ENCODE measurements around the gene CPD. TPM values are rescaled to one million over a fixed set of nuclear protein-coding genes. Genes with fewer than 3 reads are reported as not detected.
A peak's percentile ranks its signal among the peaks of the same experiment; 100 is the strongest.

Gene CPD
- total and polyA plus RNA-seq, 4 donors = 19.1 to 139 (median 58.8) TPM

DNA sequence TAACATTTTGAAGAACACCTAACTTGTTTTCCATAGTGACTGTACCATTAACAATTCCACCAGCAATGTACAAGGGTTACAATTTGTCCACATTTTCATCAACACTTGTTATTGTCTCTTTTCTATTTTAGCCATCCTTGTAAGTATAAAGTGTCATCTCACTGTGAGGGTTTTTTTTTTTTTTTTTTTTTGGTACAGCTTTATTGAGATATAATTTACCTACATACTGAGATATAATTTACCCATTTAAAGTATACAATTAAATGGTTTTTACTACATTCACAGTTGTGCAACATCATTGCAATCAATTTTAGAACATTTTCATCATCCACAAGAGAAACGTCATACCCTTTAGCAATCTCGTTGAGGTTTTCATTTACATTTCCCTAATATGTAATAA is 27.0 kb upstream of the CPD start:
- no peak for DNase-seq (ENCODE audit: low spot score)
- no peaks in the 10 kb centered on the region for H3K4me1 ChIP-seq (ENCODE audit: control insufficient read depth in 4 of 4, insufficient read depth in 4 of 4, low read length in 3 of 4)
- H3K27me3 ChIP-seq (ENCODE audit: control insufficient read depth in 4 of 4, insufficient read depth in 4 of 4, low read length in 3 of 4) = no peaks in the 10 kb centered on the region
- no peak for TF ChIP-seq YY1 (IDR thresholded peaks at IDR 0.05)
- TF ChIP-seq, protein P1, sequence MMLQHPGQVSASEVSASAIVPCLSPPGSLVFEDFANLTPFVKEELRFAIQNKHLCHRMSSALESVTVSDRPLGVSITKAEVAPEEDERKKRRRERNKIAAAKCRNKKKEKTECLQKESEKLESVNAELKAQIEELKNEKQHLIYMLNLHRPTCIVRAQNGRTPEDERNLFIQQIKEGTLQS (IDR thresholded peaks at IDR 0.05) = no peak
- no peak for TF ChIP-seq JUND (IDR thresholded peaks at IDR 0.05)
- TF ChIP-seq RXRA (IDR thresholded peaks at IDR 0.05) = no peak
- no peak for TF ChIP-seq SP1 (IDR thresholded peaks at IDR 0.05)
- TF ChIP-seq, protein P2, sequence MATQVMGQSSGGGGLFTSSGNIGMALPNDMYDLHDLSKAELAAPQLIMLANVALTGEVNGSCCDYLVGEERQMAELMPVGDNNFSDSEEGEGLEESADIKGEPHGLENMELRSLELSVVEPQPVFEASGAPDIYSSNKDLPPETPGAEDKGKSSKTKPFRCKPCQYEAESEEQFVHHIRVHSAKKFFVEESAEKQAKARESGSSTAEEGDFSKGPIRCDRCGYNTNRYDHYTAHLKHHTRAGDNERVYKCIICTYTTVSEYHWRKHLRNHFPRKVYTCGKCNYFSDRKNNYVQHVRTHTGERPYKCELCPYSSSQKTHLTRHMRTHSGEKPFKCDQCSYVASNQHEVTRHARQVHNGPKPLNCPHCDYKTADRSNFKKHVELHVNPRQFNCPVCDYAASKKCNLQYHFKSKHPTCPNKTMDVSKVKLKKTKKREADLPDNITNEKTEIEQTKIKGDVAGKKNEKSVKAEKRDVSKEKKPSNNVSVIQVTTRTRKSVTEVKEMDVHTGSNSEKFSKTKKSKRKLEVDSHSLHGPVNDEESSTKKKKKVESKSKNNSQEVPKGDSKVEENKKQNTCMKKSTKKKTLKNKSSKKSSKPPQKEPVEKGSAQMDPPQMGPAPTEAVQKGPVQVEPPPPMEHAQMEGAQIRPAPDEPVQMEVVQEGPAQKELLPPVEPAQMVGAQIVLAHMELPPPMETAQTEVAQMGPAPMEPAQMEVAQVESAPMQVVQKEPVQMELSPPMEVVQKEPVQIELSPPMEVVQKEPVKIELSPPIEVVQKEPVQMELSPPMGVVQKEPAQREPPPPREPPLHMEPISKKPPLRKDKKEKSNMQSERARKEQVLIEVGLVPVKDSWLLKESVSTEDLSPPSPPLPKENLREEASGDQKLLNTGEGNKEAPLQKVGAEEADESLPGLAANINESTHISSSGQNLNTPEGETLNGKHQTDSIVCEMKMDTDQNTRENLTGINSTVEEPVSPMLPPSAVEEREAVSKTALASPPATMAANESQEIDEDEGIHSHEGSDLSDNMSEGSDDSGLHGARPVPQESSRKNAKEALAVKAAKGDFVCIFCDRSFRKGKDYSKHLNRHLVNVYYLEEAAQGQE (IDR thresholded peaks at IDR 0.05) = no peak
- no peak for TF ChIP-seq NR2F2 (IDR thresholded peaks at IDR 0.05)
- TF ChIP-seq, protein P3, sequence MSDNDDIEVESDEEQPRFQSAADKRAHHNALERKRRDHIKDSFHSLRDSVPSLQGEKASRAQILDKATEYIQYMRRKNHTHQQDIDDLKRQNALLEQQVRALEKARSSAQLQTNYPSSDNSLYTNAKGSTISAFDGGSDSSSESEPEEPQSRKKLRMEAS (IDR thresholded peaks at IDR 0.05) = no peak
- no peak overlapping the region for H3K4me3 ChIP-seq (ENCODE audit: low read depth in 1 of 3, low read length in 3 of 3)
- H3K27ac ChIP-seq (ENCODE audit: low read depth in 1 of 2, low read length in 2 of 2) = peak overlapping the region in 1 of 2 donors; percentile 31
- H3K9me3 ChIP-seq (ENCODE audit: control insufficient read depth in 4 of 4, low read length in 3 of 4) = no peaks in the 10 kb centered on the region
- no peaks in the 10 kb centered on the region for H3K36me3 ChIP-seq (ENCODE audit: control insufficient read depth in 4 of 4, insufficient read depth in 3 of 4, low read depth in 1 of 4, low read length in 3 of 4)
- WGBS = 85% methylated on average over 2 of the region's 2 CpGs
- H3K9ac ChIP-seq (ENCODE audit: low read depth in 1 of 2, low read length in 2 of 2) = no peak overlapping the region

DNA sequence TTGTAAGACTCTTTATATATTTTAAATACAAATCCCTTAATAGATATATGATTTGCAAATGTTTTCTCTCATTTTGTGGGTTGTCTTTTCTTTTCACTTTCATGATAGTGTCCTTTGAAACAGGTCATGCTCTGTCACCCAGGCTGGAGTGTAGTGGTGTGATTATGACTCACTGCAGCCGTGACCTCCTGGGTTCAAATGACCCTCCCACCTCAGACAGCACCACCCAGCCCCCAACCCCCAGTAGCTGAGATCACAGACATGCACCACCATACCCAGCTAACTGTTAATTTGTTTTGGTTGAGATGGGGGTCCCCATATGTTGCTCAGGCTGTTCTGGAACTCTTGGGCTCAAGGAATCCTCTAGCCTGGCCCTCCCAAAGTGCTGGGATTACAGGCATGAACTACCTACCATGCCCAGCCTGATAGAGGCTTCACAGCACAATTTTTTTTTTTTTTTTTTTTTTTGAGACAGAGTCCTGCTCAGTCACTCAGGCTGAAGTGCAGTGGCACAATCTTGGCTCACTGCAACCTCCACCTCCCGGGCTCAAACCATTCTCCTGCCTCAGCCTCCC is 26.4 kb upstream of the CPD start:
- H3K4me3 ChIP-seq (ENCODE audit: low read depth in 1 of 3, low read length in 3 of 3) = no peak overlapping the region
- no peak for DNase-seq (ENCODE audit: low spot score)
- no peak overlapping the region for H3K9ac ChIP-seq (ENCODE audit: low read depth in 1 of 2, low read length in 2 of 2)
- no peaks in the 10 kb centered on the region for H3K36me3 ChIP-seq (ENCODE audit: control insufficient read depth in 4 of 4, insufficient read depth in 3 of 4, low read depth in 1 of 4, low read length in 3 of 4)
- no peak overlapping the region for H3K27ac ChIP-seq (ENCODE audit: low read depth in 1 of 2, low read length in 2 of 2)
- H3K9me3 ChIP-seq (ENCODE audit: control insufficient read depth in 4 of 4, low read length in 3 of 4) = no peaks in the 10 kb centered on the region
- no peaks in the 10 kb centered on the region for H3K27me3 ChIP-seq (ENCODE audit: control insufficient read depth in 4 of 4, insufficient read depth in 4 of 4, low read length in 3 of 4)
- whole genome bisulfite sequencing = 87% methylated on average over 2 of the region's 2 CpGs
- no peaks in the 10 kb centered on the region for H3K4me1 ChIP-seq (ENCODE audit: control insufficient read depth in 4 of 4, insufficient read depth in 4 of 4, low read length in 3 of 4)
- TF ChIP-seq RAD21 (IDR thresholded peaks at IDR 0.05) (no peak), HNF4A (conservative IDR thresholded peaks at IDR 0.05) (no peak), HNF4G (IDR thresholded peaks at IDR 0.05) (no peak)
- TF ChIP-seq, protein P1 (IDR thresholded peaks at IDR 0.05) = no peak

DNA sequence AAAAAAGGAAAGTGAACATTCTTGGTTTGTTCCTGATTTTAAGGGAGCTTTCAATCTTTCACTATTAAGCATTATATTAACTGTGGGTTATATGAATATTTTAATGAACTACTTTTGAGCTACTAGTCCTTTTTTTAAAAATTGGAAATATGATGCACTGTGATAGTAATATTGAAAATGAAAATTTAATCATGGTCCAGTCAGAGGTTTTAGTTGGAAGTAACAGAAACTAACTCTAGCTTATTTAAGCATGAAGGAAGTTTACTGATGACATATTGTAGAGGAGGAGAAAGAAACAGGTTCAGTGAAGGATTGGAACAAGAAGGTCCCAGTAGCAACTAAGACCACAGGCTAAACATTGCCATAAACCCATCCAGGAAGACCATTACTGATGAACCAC is 24.0 kb upstream of the CPD start:
- DNase-seq (ENCODE audit: low spot score) = no peak
- no peak overlapping the region for H3K9ac ChIP-seq (ENCODE audit: low read depth in 1 of 2, low read length in 2 of 2)
- H3K4me3 ChIP-seq (ENCODE audit: low read depth in 1 of 3, low read length in 3 of 3) = no peak overlapping the region
- no peak overlapping the region for H3K27ac ChIP-seq (ENCODE audit: low read depth in 1 of 2, low read length in 2 of 2)
- H3K27me3 ChIP-seq (ENCODE audit: control insufficient read depth in 4 of 4, insufficient read depth in 4 of 4, low read length in 3 of 4) = no peaks in the 10 kb centered on the region
- H3K36me3 ChIP-seq (ENCODE audit: control insufficient read depth in 4 of 4, insufficient read depth in 3 of 4, low read depth in 1 of 4, low read length in 3 of 4) = no peaks in the 10 kb centered on the region
- H3K4me1 ChIP-seq (ENCODE audit: control insufficient read depth in 4 of 4, insufficient read depth in 4 of 4, low read length in 3 of 4) = no peaks in the 10 kb centered on the region
- no peaks in the 10 kb centered on the region for H3K9me3 ChIP-seq (ENCODE audit: control insufficient read depth in 4 of 4, low read length in 3 of 4)
- TF ChIP-seq, protein P4, sequence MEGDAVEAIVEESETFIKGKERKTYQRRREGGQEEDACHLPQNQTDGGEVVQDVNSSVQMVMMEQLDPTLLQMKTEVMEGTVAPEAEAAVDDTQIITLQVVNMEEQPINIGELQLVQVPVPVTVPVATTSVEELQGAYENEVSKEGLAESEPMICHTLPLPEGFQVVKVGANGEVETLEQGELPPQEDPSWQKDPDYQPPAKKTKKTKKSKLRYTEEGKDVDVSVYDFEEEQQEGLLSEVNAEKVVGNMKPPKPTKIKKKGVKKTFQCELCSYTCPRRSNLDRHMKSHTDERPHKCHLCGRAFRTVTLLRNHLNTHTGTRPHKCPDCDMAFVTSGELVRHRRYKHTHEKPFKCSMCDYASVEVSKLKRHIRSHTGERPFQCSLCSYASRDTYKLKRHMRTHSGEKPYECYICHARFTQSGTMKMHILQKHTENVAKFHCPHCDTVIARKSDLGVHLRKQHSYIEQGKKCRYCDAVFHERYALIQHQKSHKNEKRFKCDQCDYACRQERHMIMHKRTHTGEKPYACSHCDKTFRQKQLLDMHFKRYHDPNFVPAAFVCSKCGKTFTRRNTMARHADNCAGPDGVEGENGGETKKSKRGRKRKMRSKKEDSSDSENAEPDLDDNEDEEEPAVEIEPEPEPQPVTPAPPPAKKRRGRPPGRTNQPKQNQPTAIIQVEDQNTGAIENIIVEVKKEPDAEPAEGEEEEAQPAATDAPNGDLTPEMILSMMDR (IDR thresholded peaks at IDR 0.05; ENCODE audit: low read depth, low read length, missing input control) = no peak
- TF ChIP-seq EGR1 (IDR thresholded peaks at IDR 0.05; ENCODE audit: low read depth in 2 of 2) = no peak
- TF ChIP-seq RXRA (IDR thresholded peaks at IDR 0.05) = no peak
- TF ChIP-seq, protein P3 (IDR thresholded peaks at IDR 0.05) = no peak
- no peak for TF ChIP-seq SP1 (IDR thresholded peaks at IDR 0.05)
- TF ChIP-seq NR2F2 (IDR thresholded peaks at IDR 0.05) = no peak
- no peak for TF ChIP-seq RAD21 (IDR thresholded peaks at IDR 0.05)
- TF ChIP-seq FOXA2 (IDR thresholded peaks at IDR 0.05) = no peak
- TF ChIP-seq, protein P2 (IDR thresholded peaks at IDR 0.05) = no peak
- TF ChIP-seq, protein P1 (IDR thresholded peaks at IDR 0.05) = no peak
- no peak for TF ChIP-seq TAF1 (conservative IDR thresholded peaks at IDR 0.05)
- TF ChIP-seq FOXA1 (IDR thresholded peaks at IDR 0.05) = no peak
- TF ChIP-seq GABPA (IDR thresholded peaks at IDR 0.05 in 1 of 2, conservative IDR thresholded peaks at IDR 0.05 in 1 of 2) = no peak
